HG03558 (cell line): Measurements from ENCODE around the gene THAP8.

Experiments used
- ATAC-seq: cut with Tn5 transposase; IDR thresholded peaks from one replicate; pipeline ENCODE4 v1.9.1; 2021; ENCODE audit warnings: moderate number of reproducible peaks; ENCODE audit not compliant: unreplicated experiment; ENCODE audit errors: extremely low read depth

The THAP8 gene

GRCh38 chr19:36054119-36054732 lies at the start of gene THAP8:
Gene THAP8, minus strand, starts transcription at chr19:36054285. Its CDS starts 68 bp downstream, at chr19:36054217.
- ATAC-seq, result peak; percentile 54

DNA sequence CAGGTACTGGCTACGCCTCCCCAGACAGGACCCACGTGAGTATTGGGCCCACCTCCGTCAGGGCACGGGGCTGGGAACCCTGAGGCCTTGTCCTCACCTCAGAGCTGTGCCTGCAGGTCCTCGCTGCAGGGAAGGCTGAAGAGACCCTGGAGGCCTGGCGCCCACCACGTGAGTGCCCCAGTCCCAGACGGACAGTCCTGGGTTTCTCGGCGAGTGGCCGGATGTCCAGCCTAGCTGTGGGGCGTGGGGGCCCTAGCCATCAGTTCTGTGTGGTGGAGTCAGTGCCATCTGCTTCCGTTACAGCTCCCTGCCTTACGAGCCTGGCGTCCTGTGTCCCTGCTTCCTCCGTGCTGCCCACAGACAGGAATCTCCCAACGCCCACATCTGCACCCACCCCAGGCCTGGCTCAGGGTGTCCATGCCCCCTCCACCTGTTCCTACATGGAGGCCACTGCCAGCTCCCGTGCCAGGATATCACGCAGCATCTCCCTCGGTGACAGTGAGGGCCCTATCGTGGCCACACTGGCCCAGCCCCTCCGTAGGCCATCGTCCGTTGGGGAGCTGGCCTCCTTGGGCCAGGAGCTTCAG lies 49.0 kb upstream of the THAP8 start:
- ATAC-seq, result no peak

- no peak for ATAC-seq
These were observed 47.7 kb upstream of the THAP8 start for GRCh38 chr19:36101550-36102327.

DNA sequence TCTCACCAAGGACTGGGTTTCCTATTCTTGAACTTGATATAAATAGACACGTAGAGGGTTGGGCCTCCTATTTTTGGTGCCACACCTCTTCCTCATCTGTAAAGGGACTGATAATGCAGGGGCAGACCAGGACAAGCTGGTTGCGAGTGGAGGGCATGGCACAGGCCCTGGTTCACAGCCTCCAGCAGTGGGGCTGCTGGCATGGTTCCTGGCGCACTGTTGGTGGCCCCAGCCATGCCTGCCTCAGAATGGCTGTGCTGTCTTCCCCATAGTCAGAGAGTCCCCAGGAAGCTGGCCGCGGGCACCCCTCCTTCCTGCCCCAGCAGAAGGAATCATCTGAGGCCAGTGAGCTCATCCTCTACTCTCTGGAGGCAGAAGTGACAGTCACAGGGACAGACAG lies 46.4 kb upstream of the THAP8 start:
- no peak for ATAC-seq

DNA sequence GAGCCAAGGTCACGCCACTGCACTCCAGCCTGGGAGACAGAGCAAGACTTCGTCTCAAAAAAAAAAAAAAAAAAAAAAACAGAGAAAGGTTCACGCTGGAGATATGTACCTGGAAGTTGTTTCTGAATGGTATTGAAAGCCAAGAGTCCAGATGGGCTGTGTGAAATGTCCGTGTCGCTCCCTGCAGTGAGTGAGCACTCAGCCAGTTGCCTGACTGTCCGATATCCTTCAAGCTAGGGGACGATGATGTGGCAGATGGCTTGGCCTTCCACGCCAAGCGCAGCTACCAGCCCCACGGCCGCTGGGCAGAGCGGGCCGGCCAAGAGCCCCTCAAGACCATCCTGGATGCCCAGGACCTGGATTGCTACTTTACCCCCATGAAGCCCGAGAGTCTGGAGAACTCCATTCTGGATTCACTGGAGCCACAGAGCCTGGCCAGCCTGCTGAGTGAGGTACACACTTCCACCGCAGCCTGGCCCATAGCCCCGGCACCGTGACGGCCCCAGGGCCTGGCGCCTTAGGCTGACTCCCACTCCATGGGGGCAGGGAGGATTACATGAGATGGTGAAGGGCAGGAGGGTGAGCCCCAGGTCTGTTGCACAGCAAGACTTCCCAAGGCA lies 45.2 kb upstream of the THAP8 start:
- no peak for ATAC-seq

GRCh38 chr19:36097036-36097435 lies 43.0 kb upstream of the THAP8 start:
- no peak for ATAC-seq

DNA sequence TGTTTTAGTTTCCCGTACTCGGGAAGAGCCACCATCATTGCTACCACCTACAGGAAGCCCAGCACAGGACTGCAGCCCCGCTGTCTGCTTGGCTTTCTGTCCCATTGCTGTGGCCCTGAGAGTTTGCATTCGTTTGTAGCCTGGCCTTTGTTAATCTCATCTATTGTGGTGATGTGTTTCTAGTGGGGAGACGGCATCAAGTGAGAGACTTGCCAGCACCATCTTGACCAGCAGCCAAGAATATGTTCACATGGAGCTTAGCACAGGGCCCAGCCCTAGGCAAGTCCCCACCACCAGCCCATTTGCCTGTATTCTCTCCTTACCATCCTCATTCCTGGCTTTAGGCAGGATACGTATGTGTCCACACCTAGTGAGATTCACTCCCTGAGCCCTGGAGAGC lies 39.6 kb upstream of the THAP8 start:
- no peak for ATAC-seq

- ATAC-seq, result no peak
These were observed 39.1 kb upstream of the THAP8 start for GRCh38 chr19:36093146-36093662.

- no peak for ATAC-seq
These were observed 38.5 kb upstream of the THAP8 start for GRCh38 chr19:36092566-36092965.

DNA sequence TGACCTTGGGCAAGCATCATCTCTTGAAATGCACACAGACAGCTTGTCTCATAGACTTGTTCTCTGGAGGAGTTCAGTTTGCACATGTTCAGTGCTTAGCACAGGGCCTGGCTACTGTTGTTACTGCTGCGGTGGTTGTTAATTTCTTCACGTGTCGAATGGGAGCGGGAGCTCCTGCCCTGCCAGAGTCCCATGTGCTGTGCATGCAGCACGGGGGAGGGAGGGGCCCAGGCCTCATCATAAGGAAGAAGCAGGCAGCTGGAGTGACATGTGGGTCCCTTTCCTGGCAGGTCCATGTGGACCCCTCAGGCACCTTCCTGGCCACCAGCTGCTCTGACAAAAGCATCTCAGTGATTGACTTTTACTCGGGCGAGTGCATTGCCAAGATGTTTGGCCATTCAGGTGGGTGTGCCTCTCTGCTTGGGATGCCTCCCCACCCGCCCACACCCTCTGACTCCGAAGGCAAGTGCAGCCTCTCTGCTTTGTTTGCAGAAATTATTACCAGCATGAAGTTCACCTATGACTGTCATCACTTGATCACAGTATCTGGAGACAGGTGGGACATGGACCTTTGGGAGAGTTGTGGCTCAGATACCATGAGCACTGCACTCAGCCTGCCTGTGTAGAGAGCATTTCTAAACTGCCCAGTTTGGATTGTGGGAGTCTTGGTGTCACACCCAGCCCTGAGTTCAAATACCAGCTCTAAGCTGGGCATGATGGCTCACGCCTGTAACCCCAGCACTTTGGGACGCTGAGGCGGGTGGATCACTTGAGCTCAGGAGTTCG lies 37.0 kb upstream of the THAP8 start:
- no peak for ATAC-seq

GRCh38 chr19:36089847-36090246 lies 35.8 kb upstream of the THAP8 start:
- ATAC-seq, result no peak

DNA sequence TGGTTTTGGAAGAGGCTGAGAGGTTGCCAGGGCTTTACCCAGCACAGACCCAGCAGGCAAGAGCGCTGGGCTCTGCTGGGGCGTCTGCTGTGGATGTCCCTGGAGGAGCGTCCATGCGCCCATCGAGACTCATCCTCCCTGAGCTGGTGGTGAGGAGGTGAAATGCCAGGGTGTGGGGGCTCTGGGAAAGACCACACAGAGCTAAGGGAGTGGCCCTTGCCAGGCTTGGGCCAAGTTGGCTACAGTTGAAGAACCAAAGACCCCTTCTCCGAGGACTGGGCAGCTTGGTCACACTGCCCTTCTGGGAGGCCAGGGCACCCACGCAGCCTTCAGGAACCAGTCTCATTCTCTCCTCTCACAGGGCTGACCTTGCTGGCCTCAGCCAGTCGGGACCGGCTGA lies 32.2 kb upstream of the THAP8 start:
- no peak for ATAC-seq

DNA sequence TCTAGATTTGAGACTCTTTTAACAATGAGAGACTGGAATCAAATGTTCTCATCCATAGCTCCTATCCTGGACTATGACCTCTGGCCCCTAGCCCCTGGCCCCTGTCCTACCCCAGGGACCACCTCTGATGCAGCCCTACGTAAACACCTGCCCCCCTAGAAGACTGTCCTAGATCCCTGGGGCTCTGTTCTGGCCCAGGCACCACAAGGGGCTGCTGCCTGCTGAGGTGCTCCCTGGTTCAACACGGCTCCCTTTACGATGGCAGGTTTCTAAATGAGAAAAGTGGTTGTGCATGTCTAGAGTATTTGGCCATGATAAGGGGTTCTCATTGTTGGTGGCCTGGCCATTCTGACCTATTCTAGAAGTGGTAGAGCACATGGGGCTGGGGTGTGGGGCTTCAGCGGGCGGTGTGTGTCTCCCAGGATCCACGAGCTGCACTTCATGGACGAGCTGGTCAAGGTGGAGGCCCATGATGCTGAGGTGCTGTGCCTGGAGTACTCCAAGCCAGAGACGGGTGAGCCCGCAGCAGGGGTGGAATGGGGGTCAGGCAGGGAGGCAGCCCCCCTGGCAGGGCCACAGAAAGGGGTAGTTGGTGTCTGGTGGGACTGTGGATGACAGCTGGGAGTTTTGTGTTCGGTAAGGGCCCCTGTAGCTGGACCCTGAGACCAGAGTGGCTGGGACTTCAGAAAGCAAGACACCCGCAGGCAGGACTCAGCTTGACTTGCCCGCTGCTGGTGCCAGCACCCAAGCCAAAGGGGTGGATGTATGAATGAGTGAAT lies 30.3 kb upstream of the THAP8 start:
- ATAC-seq, result no peak

DNA sequence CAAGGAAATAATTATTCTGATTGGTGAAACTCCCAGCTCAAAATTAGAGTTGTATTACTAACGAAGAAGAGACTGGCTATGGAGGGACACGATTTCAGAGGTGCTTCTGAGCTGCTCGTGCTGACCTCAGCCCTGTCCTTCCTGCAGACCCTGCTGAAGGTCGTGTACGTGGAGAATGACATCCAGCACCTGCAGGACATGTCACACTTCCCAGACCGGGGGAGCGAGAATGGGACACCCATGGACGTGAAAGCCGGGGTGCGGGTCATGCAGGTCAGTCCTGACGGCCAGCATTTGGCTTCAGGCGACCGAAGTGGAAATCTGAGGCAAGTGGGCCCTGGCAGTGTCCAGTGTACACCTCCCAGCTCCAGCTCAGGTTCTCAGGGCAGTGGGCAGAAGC lies 28.8 kb upstream of the THAP8 start:
- ATAC-seq, result no peak

- ATAC-seq, result no peak
These were observed 27.8 kb upstream of the THAP8 start for GRCh38 chr19:36081894-36082293.

- no peak for ATAC-seq
These were observed 27.3 kb upstream of the THAP8 start for GRCh38 chr19:36081385-36081784.

DNA sequence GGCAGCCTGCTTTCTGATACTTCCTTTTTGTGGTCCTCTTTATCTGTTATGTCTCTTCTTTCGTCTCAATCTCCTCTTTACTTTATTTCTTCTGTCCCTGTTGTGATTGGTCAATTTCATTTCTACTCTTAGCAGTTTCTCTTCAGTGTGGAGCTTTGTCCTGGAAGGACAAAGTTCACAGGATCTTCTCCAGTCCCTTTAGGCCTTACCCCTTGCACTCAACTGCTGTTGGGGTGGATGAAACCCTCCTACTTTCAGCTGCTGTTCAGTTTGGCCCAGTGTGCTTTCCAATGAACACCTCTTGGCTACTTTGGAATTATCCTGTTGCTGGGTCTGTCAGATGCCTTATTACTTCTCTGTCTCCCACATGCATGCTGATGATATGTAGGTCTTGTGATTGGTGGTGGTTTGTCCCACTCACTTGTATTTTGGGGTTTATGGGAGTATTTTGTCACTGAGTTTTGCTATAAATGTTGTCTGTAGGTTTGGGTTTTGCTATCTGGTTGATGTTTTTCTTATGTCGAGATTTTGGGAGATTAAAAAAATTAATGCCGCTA lies 25.4 kb upstream of the THAP8 start:
- ATAC-seq, result no peak

- ATAC-seq, result no peak
These were observed 19.2 kb upstream of the THAP8 start for GRCh38 chr19:36073121-36073876.
